NCI-H526 (cell line): ENCODE results near the gene CDH15.
"Not testable (repeated sequence)": the region's sequence is repeated elsewhere in the genome, so short reads cannot be mapped to it uniquely, and the experiment has no call there.

Experiments
- DNase-seq, 2 experiments: peaks; one replicate each; lab custom pipeline; 2025; lab: John Stamatoyannopoulos, UW

CDH15 gene

GRCh38 chr16:89172528-89173173 is 1.1 kb downstream of the CDH15 start:
- DNase-seq, result no peak

- no peak for DNase-seq
These were observed 1.8 kb downstream of the CDH15 start for GRCh38 chr16:89173174-89173921.

GRCh38 chr16:89174055-89174827 is 2.7 kb downstream of the CDH15 start:
- DNase-seq, result no peak

DNA sequence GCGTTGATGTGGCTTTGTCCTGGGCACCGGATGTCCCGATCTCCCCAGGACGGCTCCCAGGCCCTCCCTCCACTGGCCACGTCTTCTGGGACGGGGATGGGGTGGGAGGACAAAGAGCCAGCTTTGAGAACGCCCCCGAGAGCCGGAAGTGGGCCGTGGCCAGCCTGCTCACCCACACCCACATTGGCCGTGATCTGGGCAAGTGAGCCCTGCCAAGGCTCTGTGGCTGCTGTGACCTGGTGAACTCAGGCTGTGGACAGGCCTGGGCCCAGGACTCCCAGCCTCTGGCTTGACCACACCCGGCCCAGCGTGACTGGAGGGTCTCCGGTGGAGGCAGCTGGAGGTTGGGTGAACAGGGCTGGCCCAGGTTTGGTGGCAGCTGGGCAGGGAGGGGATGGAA is 3.3 kb downstream of the CDH15 start:
- no peak for DNase-seq

GRCh38 chr16:89175280-89176146 is 4.0 kb downstream of the CDH15 start:
- no peak for DNase-seq

- DNase-seq, result no peak
These were observed 4.7 kb downstream of the CDH15 start for GRCh38 chr16:89176147-89176690.

DNA sequence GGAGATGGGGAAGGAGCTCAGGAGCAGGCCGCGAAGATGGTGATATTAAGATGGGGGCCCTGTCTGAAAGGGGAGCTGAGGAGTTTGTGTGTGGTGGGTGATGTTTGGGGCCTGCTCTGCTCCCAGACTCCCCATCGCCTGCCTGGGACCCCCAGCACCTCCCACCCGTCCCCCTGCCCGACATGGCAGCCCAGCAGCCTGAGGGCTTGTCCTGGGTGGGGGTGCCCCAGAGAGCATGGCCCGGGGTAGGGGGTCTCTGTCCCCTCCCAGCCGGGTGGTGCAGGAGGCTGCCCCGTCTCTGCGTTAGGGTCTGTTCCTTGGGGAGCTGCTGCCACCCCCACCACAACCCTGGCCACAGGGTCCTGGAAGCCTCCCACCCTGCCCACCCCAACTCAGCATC is 5.2 kb downstream of the CDH15 start:
- DNase-seq, result no peak

DNA sequence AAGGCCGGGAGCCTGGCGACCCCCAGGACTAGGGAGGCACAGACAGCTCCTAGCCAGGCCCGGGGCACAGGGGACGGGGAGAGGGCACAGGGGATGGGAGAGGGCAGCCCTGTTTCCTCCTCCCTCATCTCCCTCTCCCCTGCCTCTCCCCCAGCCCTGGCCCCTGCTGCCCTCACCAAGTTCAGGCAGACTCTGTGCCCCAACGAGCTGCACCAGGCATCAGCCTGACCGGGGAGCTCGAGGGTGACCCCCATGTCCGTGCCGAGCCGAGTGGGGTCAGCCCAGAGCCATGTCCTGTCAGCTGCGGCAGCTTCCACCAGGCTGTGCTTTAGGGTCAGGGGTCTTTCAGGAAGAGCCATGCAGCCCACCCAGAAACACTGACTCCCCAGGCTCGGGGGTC is 6.0 kb downstream of the CDH15 start:
- DNase-seq, result no peak

DNA sequence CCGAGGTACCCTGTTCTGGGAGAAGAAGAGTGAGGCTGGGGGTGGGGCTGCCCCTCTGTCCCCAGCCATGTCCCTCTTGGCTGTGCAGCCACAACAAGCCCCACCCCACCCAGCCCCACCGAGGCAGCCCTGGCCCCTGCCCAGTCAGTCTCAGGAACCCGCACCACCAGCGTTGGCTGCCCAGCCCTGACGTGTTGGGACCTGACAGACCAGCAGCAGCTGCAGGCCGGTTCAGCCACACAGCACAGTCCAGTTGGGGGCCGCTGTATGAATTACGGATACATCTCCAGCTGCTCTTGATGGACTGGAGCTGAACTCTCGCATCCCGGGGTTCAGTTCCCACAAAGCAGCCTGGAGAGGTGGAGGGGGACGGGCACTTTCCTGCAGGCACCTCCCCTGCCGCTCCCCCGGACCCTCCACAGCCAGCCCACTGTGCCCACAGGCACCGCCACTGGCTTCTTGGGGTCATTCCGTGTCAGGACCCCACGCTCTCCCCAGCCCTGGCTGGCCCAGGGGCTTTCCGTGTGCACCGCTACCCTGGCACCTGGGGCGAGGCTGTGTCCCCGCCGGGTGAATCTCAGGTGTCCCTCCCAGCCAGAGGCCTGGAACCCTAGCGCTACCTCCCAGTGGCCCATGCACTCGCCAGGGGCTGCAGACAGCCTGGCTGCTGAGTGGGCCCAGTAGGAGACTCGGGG is 7.1 kb downstream of the CDH15 start:
- no peak for DNase-seq

- no peak for DNase-seq
These were observed 7.6 kb downstream of the CDH15 start for GRCh38 chr16:89179148-89179484.

GRCh38 chr16:89179656-89180315 is 8.2 kb downstream of the CDH15 start:
- DNase-seq, result no peak

GRCh38 chr16:89183463-89183862 is 11.9 kb downstream of the CDH15 start:
- DNase-seq, result no peak

- peak in 1 of 2 experiments; percentile 44 for DNase-seq
These were observed 12.6 kb downstream of the CDH15 start for GRCh38 chr16:89183975-89184676.

GRCh38 chr16:89184677-89184932 is 13.1 kb downstream of the CDH15 start:
- DNase-seq, result no peak

- no peak for DNase-seq
These were observed 13.6 kb downstream of the CDH15 start for GRCh38 chr16:89184933-89185794.

- not testable (repeated sequence) for DNase-seq
These were observed 14.5 kb downstream of the CDH15 start for GRCh38 chr16:89185887-89186592.

- not testable (repeated sequence) for DNase-seq
These were observed 15.1 kb downstream of the CDH15 start for GRCh38 chr16:89186593-89187031.

- DNase-seq, result no peak
These were observed 15.7 kb downstream of the CDH15 start for GRCh38 chr16:89187032-89187769.
